ENCODE data around the gene DOK5.

DNA sequence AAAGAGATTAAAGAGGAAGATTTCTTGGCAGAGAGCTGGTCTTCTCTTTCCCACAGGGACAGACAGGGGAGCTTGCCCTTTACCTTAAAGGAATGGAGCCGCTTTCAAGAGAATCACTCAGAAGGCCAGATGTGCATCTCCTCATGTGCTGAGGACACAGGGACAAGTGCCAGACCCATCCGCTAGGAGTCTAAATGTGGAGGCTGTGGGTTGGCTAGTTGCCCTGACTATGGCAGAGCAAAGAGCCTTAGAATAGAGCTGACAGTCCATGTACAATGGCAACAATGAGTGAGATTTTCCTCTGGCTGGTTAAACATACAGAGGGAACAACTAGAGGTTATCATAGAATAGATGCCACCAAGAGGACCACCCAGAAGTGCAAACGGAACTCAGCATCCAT lies 7.3 kb upstream of the DOK5 start:
- TF ChIP-seq, protein P1, sequence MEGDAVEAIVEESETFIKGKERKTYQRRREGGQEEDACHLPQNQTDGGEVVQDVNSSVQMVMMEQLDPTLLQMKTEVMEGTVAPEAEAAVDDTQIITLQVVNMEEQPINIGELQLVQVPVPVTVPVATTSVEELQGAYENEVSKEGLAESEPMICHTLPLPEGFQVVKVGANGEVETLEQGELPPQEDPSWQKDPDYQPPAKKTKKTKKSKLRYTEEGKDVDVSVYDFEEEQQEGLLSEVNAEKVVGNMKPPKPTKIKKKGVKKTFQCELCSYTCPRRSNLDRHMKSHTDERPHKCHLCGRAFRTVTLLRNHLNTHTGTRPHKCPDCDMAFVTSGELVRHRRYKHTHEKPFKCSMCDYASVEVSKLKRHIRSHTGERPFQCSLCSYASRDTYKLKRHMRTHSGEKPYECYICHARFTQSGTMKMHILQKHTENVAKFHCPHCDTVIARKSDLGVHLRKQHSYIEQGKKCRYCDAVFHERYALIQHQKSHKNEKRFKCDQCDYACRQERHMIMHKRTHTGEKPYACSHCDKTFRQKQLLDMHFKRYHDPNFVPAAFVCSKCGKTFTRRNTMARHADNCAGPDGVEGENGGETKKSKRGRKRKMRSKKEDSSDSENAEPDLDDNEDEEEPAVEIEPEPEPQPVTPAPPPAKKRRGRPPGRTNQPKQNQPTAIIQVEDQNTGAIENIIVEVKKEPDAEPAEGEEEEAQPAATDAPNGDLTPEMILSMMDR (IDR thresholded peaks at IDR 0.05), result no peak
- TF ChIP-seq POLR2A (IDR thresholded peaks at IDR 0.05), result no peak

All from adrenal gland (tissue), 5 donors.